PC-3 (cell line): ENCODE measurements around the gene POLR2F. TPM values are rescaled to one million over a fixed set of nuclear protein-coding genes. Genes with fewer than 3 reads are reported as not detected.
"Not testable (repeated sequence)": the region's sequence is repeated elsewhere in the genome, so short reads cannot be mapped to it uniquely, and the experiment has no call there.

Source experiments
- ATAC-seq: fragments of 200-7000 bp; cut with Tn5 transposase; 2 replicates; pipeline ENCODE4 v1.9.1; 2020; ENCODE audit warnings: mild to moderate bottlenecking, moderate library complexity
- BruUV-seq: library from RNA; stranded (reverse); fragments of 400-500 nt; replicated peaks from 2 replicates; lab custom pipeline; 2021; lab: Mats Ljungman, UMichigan
- CTCF ChIA-PET: fragments of 300-600 bp; sonication (Branson Sonifier 250); formaldehyde crosslinking; loops from one replicate; lab custom pipeline; 2022; ENCODE audit warnings: antibody characterized with exemption; lab: Charles Lee
- POLR2A ChIA-PET: fragments of 300-600 bp; sonication (Branson Sonifier 250); formaldehyde crosslinking; loops from one replicate; lab custom pipeline; 2022; ENCODE audit warnings: antibody characterized with exemption; ENCODE audit not compliant: unreplicated experiment; lab: Charles Lee
- DNase-seq: peaks from one replicate; pipeline ENCODE4 v3.0.0-alpha.2; 2015
- H2AFZ ChIP-seq: fragments of 300-600 bp; sonication (generic); 2 replicates; pipeline ENCODE4 v1.6.0; 2016; ENCODE audit warnings: antibody characterized with exemption, low read length
- H3F3A ChIP-seq: fragments of 300-600 bp; sonication (generic); one replicate; pipeline ENCODE4 v1.6.0; 2017; ENCODE audit warnings: antibody characterized with exemption, low read length, control low read depth, mild to moderate bottlenecking; ENCODE audit not compliant: unreplicated experiment
- H3K27ac ChIP-seq: fragments of 300-600 bp; sonication (generic); 2 replicates; pipeline ENCODE4 v1.5.1; 2016; ENCODE audit warnings: mild to moderate bottlenecking, low read length
- H3K27me3 ChIP-seq: fragments of 300-600 bp; sonication (generic); 2 replicates; pipeline ENCODE4 v1.6.1; 2016; ENCODE audit warnings: low read length, mixed read lengths
- H3K36me3 ChIP-seq: fragments of 300-600 bp; sonication (generic); 2 replicates; pipeline ENCODE4 v1.6.1; 2016; ENCODE audit warnings: low read depth, mixed run types, low read length, mixed read lengths
- H3K4me1 ChIP-seq: fragments of 300-600 bp; sonication (generic); 2 replicates; pipeline ENCODE4 v1.5.1; 2016; ENCODE audit warnings: low read length; ENCODE audit not compliant: insufficient read depth
- H3K4me2 ChIP-seq: fragments of 300-600 bp; sonication (generic); 2 replicates; pipeline ENCODE4 v1.6.0; 2016; ENCODE audit warnings: low read length
- H3K4me3 ChIP-seq: fragments of 300-600 bp; sonication (generic); 2 replicates; pipeline ENCODE4 v1.5.1; 2016; ENCODE audit warnings: mild to moderate bottlenecking, low read length, mixed read lengths
- H3K79me2 ChIP-seq: fragments of 300-600 bp; sonication (generic); 2 replicates; pipeline ENCODE4 v1.6.1; 2017; ENCODE audit warnings: low read length, mixed read lengths
- H3K9ac ChIP-seq: fragments of 300-600 bp; sonication (generic); 2 replicates; pipeline ENCODE4 v1.6.0; 2016; ENCODE audit warnings: mild to moderate bottlenecking, low read length
- H3K9me2 ChIP-seq: fragments of 300-600 bp; sonication (generic); replicated peaks from 2 replicates; pipeline ENCODE4 v1.6.1; 2016; ENCODE audit warnings: mixed run types, low read length, mixed read lengths
- H3K9me3 ChIP-seq: fragments of 300-600 bp; sonication (generic); 2 replicates; pipeline ENCODE4 v1.6.1; 2016; ENCODE audit warnings: low read length, mixed read lengths
- H4K20me1 ChIP-seq: fragments of 300-600 bp; sonication (generic); 2 replicates; pipeline ENCODE4 v1.6.1; 2016; ENCODE audit warnings: low read length, mixed read lengths
- EZH2 ChIP-seq: fragments of 300-600 bp; sonication (generic); IDR thresholded peaks from one replicate; pipeline ENCODE4 v1.6.1; 2017; ENCODE audit warnings: antibody characterized with exemption, mild to moderate bottlenecking, low read length; ENCODE audit not compliant: unreplicated experiment
- EZH2phosphoT487 ChIP-seq: fragments of 300-600 bp; sonication (generic); IDR thresholded peaks from 2 replicates; pipeline ENCODE4 v1.6.1; 2018; ENCODE audit warnings: mild to moderate bottlenecking, antibody characterized with exemption, low read length, borderline replicate concordance
- intact Hi-C: fragments of 100-400 bp; cut with micrococcal nuclease; formaldehyde crosslinking; loops from 2 replicates; pipeline ENCODE4 v1.9.0; 2023
- total RNA-seq: library from RNA; depleted of rRNA; stranded (reverse); fragments of >200 nt; gene quantifications from 2 replicates; pipeline ENCODE4 v1.2.3, GENCODE V29; 2014
- TF ChIP-seq, protein P1 (sequence below): fragments of 300-600 bp; sonication (generic); conservative IDR thresholded peaks from 2 replicates; pipeline ENCODE4 v1.5.1; 2017; ENCODE audit warnings: antibody characterized with exemption, low read depth, mild to moderate bottlenecking, low read length

Gene POLR2F
- total RNA-seq, 1 experiment from 2014 or later, result 177 TPM

DNA sequence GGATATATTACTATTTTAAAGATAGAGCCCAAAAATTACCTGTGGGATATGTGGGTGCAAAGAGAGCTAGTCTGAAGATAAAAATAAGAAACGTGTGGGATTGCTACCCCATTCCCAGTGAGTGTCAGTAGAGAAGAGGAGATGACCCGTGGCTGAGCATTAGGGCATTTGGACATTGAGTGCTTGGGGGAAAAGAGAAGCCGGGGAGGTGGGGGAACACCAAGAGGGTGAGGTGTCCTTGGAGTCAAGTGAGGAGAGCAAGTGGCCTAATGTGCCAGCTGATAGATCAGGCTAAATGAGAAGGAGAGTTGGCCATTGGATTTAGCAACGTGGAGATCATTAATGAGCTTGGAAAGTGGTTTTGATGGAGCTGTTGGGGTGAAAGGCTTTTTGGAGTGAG lies 1.2 kb downstream of the POLR2F start:
- TF ChIP-seq, protein P1, sequence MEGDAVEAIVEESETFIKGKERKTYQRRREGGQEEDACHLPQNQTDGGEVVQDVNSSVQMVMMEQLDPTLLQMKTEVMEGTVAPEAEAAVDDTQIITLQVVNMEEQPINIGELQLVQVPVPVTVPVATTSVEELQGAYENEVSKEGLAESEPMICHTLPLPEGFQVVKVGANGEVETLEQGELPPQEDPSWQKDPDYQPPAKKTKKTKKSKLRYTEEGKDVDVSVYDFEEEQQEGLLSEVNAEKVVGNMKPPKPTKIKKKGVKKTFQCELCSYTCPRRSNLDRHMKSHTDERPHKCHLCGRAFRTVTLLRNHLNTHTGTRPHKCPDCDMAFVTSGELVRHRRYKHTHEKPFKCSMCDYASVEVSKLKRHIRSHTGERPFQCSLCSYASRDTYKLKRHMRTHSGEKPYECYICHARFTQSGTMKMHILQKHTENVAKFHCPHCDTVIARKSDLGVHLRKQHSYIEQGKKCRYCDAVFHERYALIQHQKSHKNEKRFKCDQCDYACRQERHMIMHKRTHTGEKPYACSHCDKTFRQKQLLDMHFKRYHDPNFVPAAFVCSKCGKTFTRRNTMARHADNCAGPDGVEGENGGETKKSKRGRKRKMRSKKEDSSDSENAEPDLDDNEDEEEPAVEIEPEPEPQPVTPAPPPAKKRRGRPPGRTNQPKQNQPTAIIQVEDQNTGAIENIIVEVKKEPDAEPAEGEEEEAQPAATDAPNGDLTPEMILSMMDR, result no peak
- no peak for TF ChIP-seq EZH2
- no peak for TF ChIP-seq EZH2phosphoT487
- no TSS peak for BruUV-seq
- H3K27ac ChIP-seq, result no peak overlapping the region
- H3K36me3 ChIP-seq, result peaks cover 17% of the 10 kb centered on the region; the same call in 1 of the 2 replicates
- CTCF ChIA-PET, result no interaction called here
- H3K27me3 ChIP-seq, result no peaks in the 10 kb centered on the region
- peaks cover 21% of the 10 kb centered on the region for H3K79me2 ChIP-seq
- no peaks in the 10 kb centered on the region for H3F3A ChIP-seq
- no peak overlapping the region for H2AFZ ChIP-seq
- H3K9ac ChIP-seq, result peak overlapping the region; percentile 96; the same call in 1 of the 2 replicates
- POLR2A ChIA-PET, result interaction anchor here (0.6 kb wide), 2 partner anchors 59 to 110 kb away, joined by 3 to 11 read pairs; partner anchors contain the start of gene ANKRD54
- no peaks in the 10 kb centered on the region for H3K9me2 ChIP-seq
- H3K4me3 ChIP-seq, result peak overlapping the region; percentile 96
- peaks cover 5% of the 10 kb centered on the region for H3K4me1 ChIP-seq
- intact Hi-C loops, result no loop called here
- no peaks in the 10 kb centered on the region for H4K20me1 ChIP-seq
- peak overlapping the region; percentile 95 for H3K4me2 ChIP-seq
- no peak for ATAC-seq
- DNase-seq, result no peak
- H3K9me3 ChIP-seq, result no peaks in the 10 kb centered on the region

DNA sequence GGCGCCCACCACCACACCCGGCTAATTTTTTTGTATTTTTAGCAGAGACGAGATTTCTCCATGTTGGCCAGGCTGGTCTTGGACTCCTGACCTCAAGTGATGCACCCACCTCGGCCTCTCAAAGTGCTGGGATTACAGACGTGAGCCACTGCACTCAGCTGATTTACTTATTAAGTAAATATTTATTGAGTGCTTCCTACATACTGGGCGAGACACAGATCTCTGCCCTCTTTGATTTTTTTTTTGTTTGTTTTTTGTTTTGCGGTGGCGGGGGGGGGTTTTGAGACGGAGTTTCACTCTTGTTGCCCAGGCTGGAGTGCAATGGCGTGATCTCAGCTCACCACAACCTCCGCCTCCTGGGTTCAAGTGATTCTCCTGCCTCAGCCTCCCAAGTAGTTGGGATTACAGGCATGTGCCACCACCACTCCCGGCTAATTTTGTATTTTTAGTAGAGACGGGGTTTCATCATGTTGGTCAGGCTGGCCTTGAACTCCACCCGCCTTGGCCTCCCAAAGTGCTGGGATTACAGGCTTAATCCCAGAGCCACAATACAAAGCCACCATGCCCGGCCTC lies 2.4 kb downstream of the POLR2F start:
- intact Hi-C loops, H3K27ac ChIP-seq, POLR2A ChIA-PET, DNase-seq, H3K9me2 ChIP-seq, H3K4me2 ChIP-seq, H3K4me3 ChIP-seq, BruUV-seq, H3K27me3 ChIP-seq, H3K9ac ChIP-seq, H3F3A ChIP-seq, H3K4me1 ChIP-seq, ATAC-seq, H2AFZ ChIP-seq, H4K20me1 ChIP-seq, CTCF ChIA-PET, H3K9me3 ChIP-seq: not testable (repeated sequence)
- Histone ChIP-seq H3K79me2 (peaks cover 21% of the 10 kb centered on the region), H3K36me3 (peaks cover 17% of the 10 kb centered on the region; the same call in 1 of the 2 replicates)

DNA sequence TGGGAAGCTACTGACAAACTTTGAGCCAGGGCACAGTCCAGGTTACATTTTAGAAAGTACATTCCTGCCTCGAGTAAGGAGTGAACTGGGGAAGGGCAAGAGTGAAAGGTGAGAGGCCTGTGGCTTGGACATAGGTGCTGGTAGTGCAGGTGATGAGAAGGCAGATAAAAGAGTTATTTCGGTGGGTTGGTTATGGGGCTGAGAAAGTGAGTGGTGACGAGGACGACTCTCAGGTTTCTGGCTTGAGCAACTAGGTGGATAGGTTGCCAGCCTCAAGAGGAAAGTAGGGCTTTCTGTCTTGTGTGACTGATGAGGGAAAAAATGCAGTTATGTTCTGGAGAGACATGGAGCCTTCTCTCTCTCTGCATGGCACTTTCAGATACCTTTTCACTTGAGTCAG lies 3.7 kb downstream of the POLR2F start:
- H3K9ac ChIP-seq, result no peak overlapping the region
- no peaks in the 10 kb centered on the region for H3K9me3 ChIP-seq
- BruUV-seq, result no TSS peak
- H3K27me3 ChIP-seq, result no peaks in the 10 kb centered on the region
- TF ChIP-seq EZH2, result no peak
- TF ChIP-seq, protein P1, result no peak
- POLR2A ChIA-PET, result no interaction called here
- H3K4me2 ChIP-seq, result no peak overlapping the region
- CTCF ChIA-PET, result no interaction called here
- no peaks in the 10 kb centered on the region for H3F3A ChIP-seq
- peaks cover 24% of the 10 kb centered on the region; the same call in 1 of the 2 replicates for H3K36me3 ChIP-seq
- intact Hi-C loops, result no loop called here
- no peak for DNase-seq
- H3K4me1 ChIP-seq, result peaks cover 5% of the 10 kb centered on the region
- H2AFZ ChIP-seq, result no peak overlapping the region
- no peaks in the 10 kb centered on the region for H4K20me1 ChIP-seq
- no peak overlapping the region for H3K4me3 ChIP-seq
- no peaks in the 10 kb centered on the region for H3K9me2 ChIP-seq
- peaks cover 21% of the 10 kb centered on the region for H3K79me2 ChIP-seq
- no peak for ATAC-seq
- no peak overlapping the region for H3K27ac ChIP-seq
